Right lobe of liver (tissue), 6 donors: ENCODE results near the gene RPE. TPM values are rescaled to one million over a fixed set of nuclear protein-coding genes. Genes with fewer than 3 reads are reported as not detected.
A peak's percentile ranks its signal among the peaks of the same experiment; 100 is the strongest.

Experiments
- ATAC-seq, 4 donors: fragments of 200-7000 bp; cut with Tn5 transposase; one replicate each; pipeline ENCODE4 v1.9.1; 2020; ENCODE audit warnings: mild to moderate bottlenecking in 4 of 4, moderate library complexity in 4 of 4
- DNase-seq, 3 donors: peaks; one replicate each; pipeline ENCODE4 v3.0.0-alpha.2; 2020
- H3K27ac ChIP-seq, 3 donors: fragments of 200-600 bp; one replicate each; pipeline ENCODE4 v1.8.0; 2022
- H3K27me3 ChIP-seq, 2 donors: fragments of 200-600 bp; one replicate each; pipeline ENCODE4 v1.8.0; 2022
- H3K36me3 ChIP-seq, 4 donors: fragments of 200-600 bp; sonication (generic) in 1 of 4; one replicate each; pipeline versions ENCODE4 v1.5.1 to v1.8.0; 2017 to 2022; ENCODE audit warnings: control low read depth in 1 of 4
- H3K4me1 ChIP-seq, 4 donors: fragments of 200-600 bp; sonication (generic) in 1 of 4; one replicate each; pipeline versions ENCODE4 v1.5.1 to v1.8.0; 2017 to 2022; ENCODE audit warnings: control low read depth in 1 of 4
- H3K4me3 ChIP-seq, 3 donors: fragments of 200-600 bp; one replicate each; pipeline ENCODE4 v1.8.0; 2022
- H3K9me3 ChIP-seq, 4 donors: fragments of 200-600 bp; sonication (generic) in 1 of 4; one replicate each; pipeline versions ENCODE4 v1.5.1 to v1.8.0; 2017 to 2022; ENCODE audit warnings: control low read depth in 1 of 4
- POLR2A ChIP-seq: fragments of 450-650 bp; IDR thresholded peaks from one replicate; pipeline ENCODE4 v1.6.1; 2017; ENCODE audit warnings: antibody characterized with exemption, mild to moderate bottlenecking
- WGBS: methylation state at CpG from one replicate; pipeline ENCODE4 v1.1.6; 2018; ENCODE audit warnings: low coverage, low lambda C conversion rate; ENCODE audit not compliant: insufficient coverage; ENCODE audit errors: missing lambda C conversion rate; 5-methylcytosine and 5-hydroxymethylcytosine counted together
- intact Hi-C, 2 donors: fragments of 100-400 bp; cut with DNase I; formaldehyde crosslinking; loops; one replicate each; pipeline versions ENCODE4 v1.11.2 to v1.14.1; 2022
- total RNA-seq, 6 experiments: library from RNA; depleted of rRNA in 2 of 6; stranded (reverse); fragments of >200 nt in 2 of 6; fragmentation: NEBNext Ultra II Directional in 3 of 6; extraction: Animal tissue kit (Norgen Biotek cat#: 25700) in 3 of 6; gene quantifications; one replicate each; pipeline versions ENCODE4 v1.1.0 to v1.2.4, GENCODE V29; 2016 to 2023
- TF ChIP-seq, protein P1 (sequence below), 4 donors: fragments of 200-600 bp in 3 of 4; fragments of 450-650 bp in 1 of 4; IDR thresholded peaks; one replicate each; pipeline versions ENCODE4 v1.5.1 to v1.8.0; 2016 to 2022; ENCODE audit warnings: antibody characterized with exemption in 4 of 4, mild to moderate bottlenecking in 2 of 4
- donor health status: DM: no; HTN: yes; CAD: no.
- donor health status: DM: no; HTN: no; CAD: no.
- donor health status: DM: no; HTN: no; CAD: no.
- donor health status: DM: no; HTN: yes; CAD: no.
- donor health status: DM: no; HTN: yes; CAD: no.

Gene RPE
- total RNA-seq, 6 experiments from 2014 or later, result 21.8 to 39.9 (median 25.3) TPM

DNA sequence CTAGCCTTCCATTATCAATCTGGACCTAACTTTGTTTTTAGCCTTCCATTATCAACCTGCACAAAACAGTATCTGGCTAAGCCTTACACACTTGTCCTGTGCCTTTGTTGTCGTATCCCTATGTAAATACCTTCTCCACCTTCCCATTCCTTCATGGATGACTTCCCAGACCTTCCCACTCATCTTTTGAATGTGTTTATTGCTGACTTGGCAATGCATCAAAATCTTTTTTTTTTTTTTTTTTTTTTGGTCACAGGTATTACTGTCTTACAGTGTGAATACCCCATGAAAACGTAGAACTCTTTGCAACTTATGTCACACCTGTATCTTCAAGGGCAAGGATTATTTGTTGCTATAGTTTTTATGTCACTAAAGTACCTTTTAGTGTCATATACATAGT, 25.7 kb downstream of the RPE start:
- TF ChIP-seq, protein P1, sequence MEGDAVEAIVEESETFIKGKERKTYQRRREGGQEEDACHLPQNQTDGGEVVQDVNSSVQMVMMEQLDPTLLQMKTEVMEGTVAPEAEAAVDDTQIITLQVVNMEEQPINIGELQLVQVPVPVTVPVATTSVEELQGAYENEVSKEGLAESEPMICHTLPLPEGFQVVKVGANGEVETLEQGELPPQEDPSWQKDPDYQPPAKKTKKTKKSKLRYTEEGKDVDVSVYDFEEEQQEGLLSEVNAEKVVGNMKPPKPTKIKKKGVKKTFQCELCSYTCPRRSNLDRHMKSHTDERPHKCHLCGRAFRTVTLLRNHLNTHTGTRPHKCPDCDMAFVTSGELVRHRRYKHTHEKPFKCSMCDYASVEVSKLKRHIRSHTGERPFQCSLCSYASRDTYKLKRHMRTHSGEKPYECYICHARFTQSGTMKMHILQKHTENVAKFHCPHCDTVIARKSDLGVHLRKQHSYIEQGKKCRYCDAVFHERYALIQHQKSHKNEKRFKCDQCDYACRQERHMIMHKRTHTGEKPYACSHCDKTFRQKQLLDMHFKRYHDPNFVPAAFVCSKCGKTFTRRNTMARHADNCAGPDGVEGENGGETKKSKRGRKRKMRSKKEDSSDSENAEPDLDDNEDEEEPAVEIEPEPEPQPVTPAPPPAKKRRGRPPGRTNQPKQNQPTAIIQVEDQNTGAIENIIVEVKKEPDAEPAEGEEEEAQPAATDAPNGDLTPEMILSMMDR (IDR thresholded peaks at IDR 0.05), result no peak
- no peak for TF ChIP-seq POLR2A
- Histone ChIP-seq H3K27me3 (no peaks in the 10 kb centered on the region), H3K27ac (no peak overlapping the region), H3K36me3 (peaks cover 0 to 18% (median 5%) of the 10 kb centered on the region in 4 donors), H3K9me3 (no peaks in the 10 kb centered on the region), H3K4me1 (no peaks in the 10 kb centered on the region), H3K4me3 (no peak overlapping the region)
- no peak for DNase-seq
- no peak for ATAC-seq
- intact Hi-C loops, result no loop called here
- 91% methylated on average over 2 of the region's 2 CpGs for WGBS

DNA sequence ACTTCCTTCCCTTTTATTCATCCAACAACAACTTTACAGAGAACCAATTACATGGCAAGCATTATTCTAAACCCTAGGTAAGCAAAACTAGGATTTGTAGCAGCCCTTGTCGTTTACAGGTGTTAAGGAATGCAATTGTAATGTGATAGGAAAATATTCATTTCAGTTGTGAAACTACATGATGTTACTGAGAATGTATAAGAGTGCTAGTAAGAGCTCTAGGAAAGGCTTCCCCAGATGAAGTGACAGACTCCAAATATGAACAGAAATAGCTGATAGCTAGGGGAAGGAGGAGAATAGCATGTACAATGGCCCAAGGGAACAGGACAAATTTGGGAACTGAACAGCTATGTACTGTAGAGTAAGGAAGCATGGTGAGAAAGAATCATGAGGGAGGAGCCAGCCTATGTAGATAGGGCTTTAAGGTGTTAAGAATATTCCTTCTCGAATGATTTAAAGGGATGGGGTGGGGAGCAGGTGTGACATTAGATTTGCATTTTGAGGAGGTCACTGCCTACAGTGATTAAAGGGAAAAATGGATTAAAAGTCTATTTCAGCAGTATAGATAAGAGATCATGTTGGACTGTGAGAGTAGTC, 31.7 kb downstream of the RPE start:
- WGBS, result 74% methylated on average over 2 of the region's 2 CpGs

DNA sequence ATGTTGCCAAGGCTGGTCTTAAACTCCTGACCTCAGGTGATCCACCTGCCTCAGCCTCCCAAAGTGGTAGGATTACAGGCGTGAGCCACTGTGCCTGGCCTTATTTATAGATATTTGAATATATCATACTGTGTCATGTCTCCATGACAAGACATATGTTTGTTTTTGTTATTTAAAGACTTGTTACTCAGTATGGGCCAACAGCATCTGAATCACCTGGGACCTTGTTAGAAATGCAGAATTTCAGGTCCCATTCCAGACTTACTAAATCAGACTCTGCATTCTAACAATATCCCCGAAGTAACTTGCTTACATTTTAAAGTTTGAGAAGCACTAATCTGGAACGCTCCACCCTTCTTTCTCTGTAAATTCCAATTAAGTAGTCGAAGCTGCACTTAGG, 33.2 kb downstream of the RPE start:
- Histone ChIP-seq H3K4me1 (peaks cover 0 to 8% (median 0%) of the 10 kb centered on the region in 4 donors), H3K4me3 (no peak overlapping the region), H3K36me3 (no peaks in the 10 kb centered on the region), H3K9me3 (no peaks in the 10 kb centered on the region), H3K27me3 (no peaks in the 10 kb centered on the region), H3K27ac (no peak overlapping the region)
- intact Hi-C loops, result no loop called here
- ATAC-seq (no peak), DNase-seq (no peak)
- TF ChIP-seq, protein P1 (IDR thresholded peaks at IDR 0.05), result no peak
- no peak for TF ChIP-seq POLR2A
- 85% methylated on average over 4 of the region's 4 CpGs for WGBS

More for the DNA sequence above, 31.7 kb downstream of the RPE start:
- Histone ChIP-seq H3K36me3 (no peaks in the 10 kb centered on the region), H3K27ac (no peak overlapping the region), H3K27me3 (no peaks in the 10 kb centered on the region), H3K9me3 (no peaks in the 10 kb centered on the region), H3K4me1 (peaks cover 0 to 8% (median 0%) of the 10 kb centered on the region in 4 donors), H3K4me3 (no peak overlapping the region)
- TF ChIP-seq, protein P1 (IDR thresholded peaks at IDR 0.05), result no peak
- TF ChIP-seq POLR2A, result no peak
- ATAC-seq (no peak), DNase-seq (no peak)
- intact Hi-C loops, result no loop called here

DNA sequence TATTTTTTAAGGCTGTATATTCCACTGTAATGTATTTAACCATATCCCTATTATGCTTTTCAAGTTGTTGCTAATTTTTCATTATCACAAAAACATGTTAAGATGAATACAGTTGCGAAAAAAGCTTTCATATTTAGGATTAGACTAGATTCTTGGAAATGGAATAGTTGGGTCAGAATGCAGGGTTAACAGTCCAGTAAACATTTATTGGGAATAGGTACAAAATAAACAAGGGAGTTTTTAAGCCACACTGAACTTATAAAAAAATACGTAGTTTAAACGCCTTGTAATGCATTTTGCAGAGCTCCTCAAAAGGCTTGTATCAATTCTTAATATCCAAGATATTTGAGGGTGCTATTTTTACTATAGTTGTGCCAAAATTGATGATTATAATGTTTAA, 35.6 kb downstream of the RPE start:
- TF ChIP-seq POLR2A, result no peak
- TF ChIP-seq, protein P1 (IDR thresholded peaks at IDR 0.05), result no peak
- no peaks in the 10 kb centered on the region for H3K36me3 ChIP-seq
- H3K27ac ChIP-seq, result no peak overlapping the region
- 39% methylated on average over 3 of the region's 3 CpGs for WGBS
- H3K4me1 ChIP-seq, result peaks cover 0 to 8% (median 0%) of the 10 kb centered on the region in 4 donors
- intact Hi-C loops, result no loop called here
- DNase-seq (no peak), ATAC-seq (peak; percentile 36 to 60 (median 47))
- H3K9me3 ChIP-seq, result no peaks in the 10 kb centered on the region
- no peaks in the 10 kb centered on the region for H3K27me3 ChIP-seq
- H3K4me3 ChIP-seq, result no peak overlapping the region
